Astrocyte (in vitro differentiated cells and primary cell): Measurements from ENCODE around the gene CD52.

Experiments
- CTCF ChIP-seq: IDR thresholded peaks from 2 replicates; pipeline ENCODE4 v1.5.1; 2011; ENCODE audit warnings: low read depth, mild to moderate bottlenecking, inconsistent platforms, low read length, moderate library complexity; ENCODE audit not compliant: insufficient read depth
- EZH2 ChIP-seq: IDR thresholded peaks from 2 replicates; pipeline ENCODE4 v1.6.1; 2012; ENCODE audit warnings: mild to moderate bottlenecking, low read length, inconsistent platforms; ENCODE audit not compliant: insufficient read depth

- TF ChIP-seq CTCF (no peak), EZH2 (no peak)
Observed at GRCh38 chr1:26289158-26290059, 28.3 kb upstream of the CD52 start.
